ENCODE results near the gene ABCG1.

ABCG1 gene

DNA sequence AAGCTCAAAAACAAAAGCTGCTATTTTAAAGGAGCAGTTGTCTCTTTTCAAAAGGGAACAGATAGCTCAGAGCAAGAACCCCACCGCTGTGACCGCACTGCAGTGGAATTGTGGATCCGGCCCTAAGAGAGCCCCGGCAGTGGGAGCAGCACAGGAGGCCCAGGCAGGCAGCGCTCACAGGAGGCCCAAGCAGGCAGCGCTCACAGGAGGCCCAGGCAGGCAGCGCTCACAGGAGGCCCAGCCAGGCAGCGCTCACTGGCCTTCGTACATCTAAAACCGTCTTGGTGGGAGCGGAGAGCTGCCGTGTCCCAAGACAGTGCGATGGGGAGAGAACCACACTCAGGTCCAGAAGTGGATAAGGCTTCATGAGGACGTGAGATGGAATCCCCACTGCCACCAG, 92.2 kb downstream of the ABCG1 start:
- TF ChIP-seq, protein P1, sequence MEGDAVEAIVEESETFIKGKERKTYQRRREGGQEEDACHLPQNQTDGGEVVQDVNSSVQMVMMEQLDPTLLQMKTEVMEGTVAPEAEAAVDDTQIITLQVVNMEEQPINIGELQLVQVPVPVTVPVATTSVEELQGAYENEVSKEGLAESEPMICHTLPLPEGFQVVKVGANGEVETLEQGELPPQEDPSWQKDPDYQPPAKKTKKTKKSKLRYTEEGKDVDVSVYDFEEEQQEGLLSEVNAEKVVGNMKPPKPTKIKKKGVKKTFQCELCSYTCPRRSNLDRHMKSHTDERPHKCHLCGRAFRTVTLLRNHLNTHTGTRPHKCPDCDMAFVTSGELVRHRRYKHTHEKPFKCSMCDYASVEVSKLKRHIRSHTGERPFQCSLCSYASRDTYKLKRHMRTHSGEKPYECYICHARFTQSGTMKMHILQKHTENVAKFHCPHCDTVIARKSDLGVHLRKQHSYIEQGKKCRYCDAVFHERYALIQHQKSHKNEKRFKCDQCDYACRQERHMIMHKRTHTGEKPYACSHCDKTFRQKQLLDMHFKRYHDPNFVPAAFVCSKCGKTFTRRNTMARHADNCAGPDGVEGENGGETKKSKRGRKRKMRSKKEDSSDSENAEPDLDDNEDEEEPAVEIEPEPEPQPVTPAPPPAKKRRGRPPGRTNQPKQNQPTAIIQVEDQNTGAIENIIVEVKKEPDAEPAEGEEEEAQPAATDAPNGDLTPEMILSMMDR (IDR thresholded peaks at IDR 0.05; ENCODE audit: extremely low read depth, missing control alignments) = no peak
- DNase-seq (ENCODE audit: low spot score) = no peak

DNA sequence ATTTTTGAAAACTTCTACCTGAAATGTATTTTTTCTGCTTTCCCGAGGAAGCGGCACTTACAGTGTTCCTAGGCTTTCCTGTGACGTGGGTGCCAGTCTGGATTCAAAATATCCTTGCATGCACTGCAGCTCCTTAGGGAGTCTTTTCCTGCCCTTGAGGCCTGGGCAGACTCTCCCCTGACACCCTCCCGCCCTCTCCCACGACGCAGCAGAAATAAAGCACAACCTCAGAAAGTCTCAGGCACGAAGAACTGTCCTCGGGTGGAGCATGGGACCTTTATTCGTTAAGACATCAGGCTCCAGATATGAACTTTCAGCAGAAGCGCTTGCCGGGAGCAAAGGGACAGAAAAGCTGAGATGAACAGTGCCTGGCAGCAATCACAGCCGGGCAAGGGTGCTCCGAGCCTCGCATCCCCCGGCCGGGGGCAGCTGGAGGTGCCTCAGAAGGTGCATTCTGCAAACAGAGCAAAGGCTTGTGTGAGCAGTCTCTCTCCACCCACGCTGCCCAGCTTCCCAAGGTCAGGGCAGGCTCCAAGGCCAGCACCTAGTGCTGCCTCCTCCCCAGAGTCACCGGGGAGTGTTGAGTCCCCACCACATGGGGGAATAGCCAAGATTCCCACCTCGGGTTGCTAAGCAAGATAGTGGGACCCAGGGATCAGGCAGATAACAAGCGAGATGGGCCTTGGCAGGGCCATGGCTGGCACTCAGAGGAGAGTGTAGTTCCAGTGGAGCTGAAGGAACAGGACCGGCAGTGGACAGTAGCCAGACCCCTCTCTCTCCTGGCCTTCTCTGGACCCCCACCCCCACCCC, 93.1 kb downstream of the ABCG1 start:
- DNase-seq (ENCODE audit: low spot score) = no peak

DNA sequence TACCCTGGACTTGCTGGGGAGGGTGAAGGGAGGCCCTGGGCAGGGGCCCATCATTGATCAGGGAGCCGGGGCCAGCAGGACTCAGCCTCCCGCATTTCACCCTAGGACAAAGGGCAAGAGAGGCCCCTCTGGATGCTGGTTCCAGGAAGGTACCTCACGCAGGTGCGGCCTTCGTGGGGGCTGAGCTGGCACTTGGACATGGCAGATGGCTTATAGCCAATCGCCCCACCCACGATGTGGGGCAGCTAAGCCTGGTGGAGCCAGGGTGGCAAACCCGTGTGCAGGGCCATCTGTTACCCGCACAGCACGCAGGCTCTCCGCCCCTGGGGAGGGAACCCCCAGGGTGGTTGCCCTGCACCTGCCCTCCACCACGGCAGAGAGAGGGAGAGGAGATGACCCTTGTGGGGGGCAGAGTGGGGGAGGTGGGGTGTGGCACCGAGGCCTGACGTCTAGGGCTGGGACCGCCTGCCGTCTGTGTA, 93.7 kb downstream of the ABCG1 start:
- TF ChIP-seq, protein P1 (IDR thresholded peaks at IDR 0.05; ENCODE audit: extremely low read depth, missing control alignments) = no peak
- DNase-seq (ENCODE audit: low spot score) = no peak

More for the DNA sequence above, 93.1 kb downstream of the ABCG1 start:
- TF ChIP-seq, protein P1 (IDR thresholded peaks at IDR 0.05; ENCODE audit: extremely low read depth, missing control alignments) = no peak

DNA sequence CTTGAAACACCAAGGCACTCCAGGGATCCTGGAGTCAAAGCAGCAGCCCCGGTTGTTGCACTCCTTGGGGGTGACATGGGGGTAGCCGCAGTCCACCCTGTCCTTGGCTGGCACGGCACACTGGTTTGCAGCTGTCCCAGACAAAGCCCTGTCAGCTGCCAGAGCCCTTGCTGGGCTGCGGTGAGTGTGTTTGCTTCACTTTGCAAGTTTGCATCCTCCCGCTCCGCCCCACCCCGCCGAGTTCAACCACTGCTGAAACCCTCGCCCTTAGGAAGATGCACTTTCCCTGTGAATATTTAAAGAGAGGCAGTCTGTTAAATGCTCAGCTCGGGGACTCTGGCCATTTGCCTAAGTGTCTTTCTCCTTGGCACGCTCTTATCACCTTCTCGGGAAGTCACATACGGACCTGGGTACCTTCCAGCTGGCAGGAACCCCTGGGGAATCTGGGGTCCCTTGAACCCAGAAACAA, 94.6 kb downstream of the ABCG1 start:
- TF ChIP-seq, protein P1 (IDR thresholded peaks at IDR 0.05; ENCODE audit: extremely low read depth, missing control alignments) = no peak
- no peak for DNase-seq (ENCODE audit: low spot score)

DNA sequence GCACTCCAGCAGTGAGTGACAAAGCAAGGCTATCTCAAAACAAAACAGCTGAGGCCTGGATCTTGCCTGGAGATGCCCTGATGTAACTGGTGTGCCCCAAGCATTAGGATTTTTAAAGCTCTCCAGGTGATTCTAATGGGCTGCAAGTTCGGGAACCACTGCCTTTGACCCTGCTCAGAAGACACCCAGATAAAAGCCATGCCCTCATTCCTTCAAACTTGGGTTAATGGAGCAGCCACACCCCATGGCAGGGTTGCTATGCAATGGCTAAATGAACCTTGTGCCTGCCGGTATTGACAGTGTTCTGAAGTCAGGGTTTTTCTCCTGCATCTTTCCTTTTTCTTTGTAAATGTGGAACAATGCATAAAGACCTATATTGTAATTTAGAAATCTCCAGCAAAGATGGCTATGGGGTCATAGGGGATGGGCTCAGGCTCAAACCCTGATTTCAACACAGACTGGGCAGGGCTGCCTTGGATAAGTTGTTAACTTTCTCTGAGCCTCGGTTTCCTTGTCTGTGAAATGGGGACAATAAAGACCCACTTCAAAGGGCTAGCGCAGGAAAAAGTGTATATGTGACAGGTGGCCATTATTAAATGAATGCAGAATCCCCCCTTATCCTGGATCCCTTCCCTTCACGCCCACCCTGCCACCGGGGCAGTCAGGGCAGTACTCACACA, 95.8 kb downstream of the ABCG1 start:
- TF ChIP-seq, protein P1 (IDR thresholded peaks at IDR 0.05; ENCODE audit: extremely low read depth, missing control alignments) = no peak
- DNase-seq (ENCODE audit: low spot score) = no peak

DNA sequence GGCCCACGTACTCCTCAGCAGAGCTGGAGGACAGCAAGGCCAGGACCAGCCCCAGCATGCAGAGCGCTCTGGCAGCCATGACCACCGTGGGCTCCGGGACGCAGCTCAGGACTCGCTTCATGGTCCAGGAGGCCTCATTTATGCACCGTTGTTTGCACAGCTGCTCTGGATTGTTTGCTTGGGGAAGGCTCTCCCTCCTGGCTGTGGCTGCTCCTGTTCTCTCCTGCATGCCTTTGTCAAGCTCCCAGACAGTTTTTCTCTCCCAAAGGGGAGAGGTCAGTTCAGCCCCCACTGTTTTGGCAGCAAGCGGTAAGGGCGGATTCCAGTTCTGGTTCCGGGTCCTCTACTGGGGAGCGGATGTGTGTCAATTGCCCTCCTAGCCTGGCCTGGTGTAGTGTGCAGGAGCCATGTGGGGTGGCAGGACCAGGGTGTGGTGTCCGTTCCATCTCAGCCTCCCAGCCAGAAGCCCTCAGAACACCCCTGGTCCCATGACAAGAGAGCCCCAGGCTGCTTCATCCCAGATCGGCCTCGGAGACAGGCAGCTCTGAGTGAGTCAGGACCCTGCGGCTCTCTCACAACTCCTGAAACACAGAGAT, 96.5 kb downstream of the ABCG1 start, which contains the start of gene TFF3:
TFF3 (minus strand) TSS at position 114 of the 596 bp plus-strand sequence; CDS start at position 79, 35 bp downstream.
- no peak for DNase-seq (ENCODE audit: low spot score)
- TF ChIP-seq, protein P1 (IDR thresholded peaks at IDR 0.05; ENCODE audit: extremely low read depth, missing control alignments) = no peak
